Keratinocyte (primary cell): ENCODE data around the gene EYA4. TPM values are rescaled to one million over a fixed set of nuclear protein-coding genes. Genes with fewer than 3 reads are reported as not detected.
"Not testable (repeated sequence)": the region's sequence is repeated elsewhere in the genome, so short reads cannot be mapped to it uniquely, and the experiment has no call there.

ENCODE experiments used
- DNase-seq: peaks from one replicate; pipeline ENCODE4 v3.0.0-alpha.2; 2011; ENCODE audit warnings: low read depth, missing footprints, low spot score
- FAIRE-seq: peaks from 2 replicates; lab custom pipeline; 2011; peaks lifted over from hg19 to GRCh38; lab: Jason Lieb, UNC
- H2AFZ ChIP-seq: 2 replicates; pipeline ENCODE4 v1.6.0; 2012; ENCODE audit warnings: low read length, control low read depth, inconsistent platforms; ENCODE audit not compliant: control insufficient read depth
- H3K27ac ChIP-seq: 2 replicates; pipeline ENCODE4 v1.5.1; 2011; ENCODE audit warnings: low read length; ENCODE audit not compliant: control insufficient read depth, insufficient read depth
- H3K27me3 ChIP-seq: 3 replicates; pipeline ENCODE4 v1.6.0; 2011; ENCODE audit warnings: low read length; ENCODE audit not compliant: control insufficient read depth, insufficient read depth; ENCODE audit errors: extremely low read depth
- H3K36me3 ChIP-seq, 2 experiments: 2 replicates in 1 of 2; 3 replicates in 1 of 2; pipeline ENCODE4 v1.5.1; 2011; ENCODE audit warnings: low read length in 2 of 2, mild to moderate bottlenecking in 1 of 2; ENCODE audit not compliant: control insufficient read depth in 2 of 2, insufficient read depth in 2 of 2; ENCODE audit errors: extremely low read depth in 1 of 2
- H3K4me1 ChIP-seq: 3 replicates; pipeline ENCODE4 v1.5.1; 2011; ENCODE audit warnings: low read length; ENCODE audit not compliant: control insufficient read depth, insufficient read depth; ENCODE audit errors: extremely low read depth
- H3K4me2 ChIP-seq: 3 replicates; pipeline ENCODE4 v1.6.0; 2011; ENCODE audit warnings: low read depth, low read length; ENCODE audit not compliant: control insufficient read depth, insufficient read depth; ENCODE audit errors: extremely low read depth
- H3K4me3 ChIP-seq, 3 experiments: fragments of 200-600 bp in 1 of 3; sonication (generic) in 1 of 3; 2 replicates in 2 of 3; 3 replicates in 1 of 3; pipeline ENCODE4 v1.5.1; 2011 to 2016; ENCODE audit warnings: low read length in 3 of 3, mild to moderate bottlenecking in 3 of 3, control low read depth in 2 of 3, inconsistent platforms in 1 of 3, low read depth in 1 of 3, mixed read lengths in 1 of 3, mixed run types in 1 of 3, moderate library complexity in 1 of 3; ENCODE audit not compliant: control insufficient read depth in 2 of 3, insufficient read depth in 2 of 3; ENCODE audit errors: extremely low read depth in 1 of 3
- H3K79me2 ChIP-seq: 2 replicates; pipeline ENCODE4 v1.6.0; 2012; ENCODE audit warnings: low read length; ENCODE audit not compliant: control insufficient read depth, insufficient read depth
- H3K9ac ChIP-seq: 3 replicates; pipeline ENCODE4 v1.6.0; 2011; ENCODE audit warnings: low read length; ENCODE audit not compliant: control insufficient read depth, insufficient read depth; ENCODE audit errors: extremely low read depth
- H3K9me1 ChIP-seq: 3 replicates; pipeline ENCODE4 v1.6.0; 2011; ENCODE audit warnings: low read length; ENCODE audit not compliant: control insufficient read depth, insufficient read depth; ENCODE audit errors: extremely low read depth
- H3K9me3 ChIP-seq: 2 replicates; pipeline ENCODE4 v1.5.1; 2012; ENCODE audit warnings: low read depth, low read length; ENCODE audit not compliant: control insufficient read depth
- H4K20me1 ChIP-seq: 3 replicates; pipeline ENCODE4 v1.6.0; 2011; ENCODE audit warnings: low read length; ENCODE audit not compliant: control insufficient read depth, insufficient read depth; ENCODE audit errors: extremely low read depth
- CTCF ChIP-seq, 3 experiments: IDR thresholded peaks in 1 of 3; conservative IDR thresholded peaks in 1 of 3; optimal IDR thresholded peaks in 1 of 3; 2 replicates in 2 of 3; 3 replicates in 1 of 3; pipeline versions ENCODE3 to v1.5.1; 2011; ENCODE audit warnings: low read length in 3 of 3, mild to moderate bottlenecking in 3 of 3, moderate library complexity in 2 of 3, control low read depth in 1 of 3, inconsistent platforms in 1 of 3; ENCODE audit not compliant: insufficient read depth in 2 of 3; ENCODE audit errors: extremely low read depth in 1 of 3
- EZH2 ChIP-seq: IDR thresholded peaks from one replicate; pipeline ENCODE4 v1.6.1; 2012; ENCODE audit warnings: inconsistent platforms, mild to moderate bottlenecking, low read length, moderate library complexity
- dilution Hi-C: fragments of 300-500 bp; cut with MboI; formaldehyde crosslinking; loops from one replicate; pipeline ENCODE4 v1.7.0; 2020; ENCODE audit warnings: low sequenced_read_pairs; ENCODE audit not compliant: extremely low pct_ligation_motif_present
- polyA plus RNA-seq, 5 experiments: library from polyadenylated mRNA; depleted of rRNA in 3 of 5; stranded (reverse) in 3 of 5; stranded (forward) in 1 of 5; unstranded in 1 of 5; fragments of >200 nt; gene quantifications; 1 replicate in 1 of 5; 2 replicates in 3 of 5; 3 replicates in 1 of 5; pipeline versions ENCODE4 v1.2.1 to v1.2.3, GENCODE V29; 2011 to 2012; ENCODE audit warnings: missing spikeins in 2 of 5, low read depth in 1 of 5, low replicate concordance in 1 of 5

The EYA4 gene
- polyA plus RNA-seq, 1 donor (not counting 4 experiments of a cell fraction or from before 2014, with no cell fraction given) = 0.01 TPM

GRCh38 chr6:133396984-133397348 lies 155.8 kb downstream of the EYA4 start:
- no peak overlapping the region for H2AFZ ChIP-seq
- H3K4me1 ChIP-seq = no peaks in the 10 kb centered on the region
- H3K4me3 ChIP-seq = no peak overlapping the region
- H3K36me3 ChIP-seq = no peaks in the 10 kb centered on the region
- no peaks in the 10 kb centered on the region for H3K9me1 ChIP-seq
- no peak overlapping the region for H3K9ac ChIP-seq
- no peaks in the 10 kb centered on the region for H3K9me3 ChIP-seq
- DNase-seq (no peak), FAIRE-seq (no peak)
- H3K79me2 ChIP-seq = no peaks in the 10 kb centered on the region
- dilution Hi-C loops = no loop called here
- H3K27me3 ChIP-seq = no peaks in the 10 kb centered on the region
- H4K20me1 ChIP-seq = no peaks in the 10 kb centered on the region
- H3K27ac ChIP-seq = no peak overlapping the region
- H3K4me2 ChIP-seq = no peak overlapping the region
- TF ChIP-seq EZH2 (no peak), CTCF (optimal IDR thresholded peaks at IDR 0.05 in 1 of 3, IDR thresholded peaks at IDR 0.05 in 1 of 3, conservative IDR thresholded peaks at IDR 0.05 in 1 of 3; ENCODE audit: extremely low read depth in 1 of 3, insufficient read depth in 2 of 3, low read length in 3 of 3) (no peak)

- H3K79me2 ChIP-seq, H3K27me3 ChIP-seq, H2AFZ ChIP-seq, H4K20me1 ChIP-seq, DNase-seq, dilution Hi-C loops, H3K36me3 ChIP-seq, FAIRE-seq, H3K9ac ChIP-seq, H3K9me1 ChIP-seq, H3K27ac ChIP-seq, H3K4me3 ChIP-seq, H3K4me2 ChIP-seq, H3K9me3 ChIP-seq, H3K4me1 ChIP-seq: not testable (repeated sequence)
Observed at GRCh38 chr6:133397601-133398000, 156.4 kb downstream of the EYA4 start.

- Histone ChIP-seq H3K4me1 (no peaks in the 10 kb centered on the region), H2AFZ (no peak overlapping the region), H3K27ac (no peak overlapping the region), H3K9ac (no peak overlapping the region), H3K9me3 (no peaks in the 10 kb centered on the region), H4K20me1 (no peaks in the 10 kb centered on the region), H3K36me3 (no peaks in the 10 kb centered on the region), H3K79me2 (no peaks in the 10 kb centered on the region), H3K27me3 (no peaks in the 10 kb centered on the region), H3K4me3 (no peak overlapping the region), H3K9me1 (no peaks in the 10 kb centered on the region), H3K4me2 (no peak overlapping the region)
- dilution Hi-C loops = no loop called here
- no peak for TF ChIP-seq EZH2
- no peak for TF ChIP-seq CTCF (optimal IDR thresholded peaks at IDR 0.05 in 1 of 3, IDR thresholded peaks at IDR 0.05 in 1 of 3, conservative IDR thresholded peaks at IDR 0.05 in 1 of 3; ENCODE audit: extremely low read depth in 1 of 3, insufficient read depth in 2 of 3, low read length in 3 of 3)
- FAIRE-seq = no peak
- no peak for DNase-seq
Observed at GRCh38 chr6:133399426-133399825, 158.3 kb downstream of the EYA4 start.
